NCI-H2171 (cell line): ENCODE measurements around the gene LBR.
"Not testable (repeated sequence)": the region's sequence is repeated elsewhere in the genome, so short reads cannot be mapped to it uniquely, and the experiment has no call there.

Source experiments
- DNase-seq: peaks from one replicate; lab custom pipeline; 2025; lab: John Stamatoyannopoulos, UW

The LBR gene

DNA sequence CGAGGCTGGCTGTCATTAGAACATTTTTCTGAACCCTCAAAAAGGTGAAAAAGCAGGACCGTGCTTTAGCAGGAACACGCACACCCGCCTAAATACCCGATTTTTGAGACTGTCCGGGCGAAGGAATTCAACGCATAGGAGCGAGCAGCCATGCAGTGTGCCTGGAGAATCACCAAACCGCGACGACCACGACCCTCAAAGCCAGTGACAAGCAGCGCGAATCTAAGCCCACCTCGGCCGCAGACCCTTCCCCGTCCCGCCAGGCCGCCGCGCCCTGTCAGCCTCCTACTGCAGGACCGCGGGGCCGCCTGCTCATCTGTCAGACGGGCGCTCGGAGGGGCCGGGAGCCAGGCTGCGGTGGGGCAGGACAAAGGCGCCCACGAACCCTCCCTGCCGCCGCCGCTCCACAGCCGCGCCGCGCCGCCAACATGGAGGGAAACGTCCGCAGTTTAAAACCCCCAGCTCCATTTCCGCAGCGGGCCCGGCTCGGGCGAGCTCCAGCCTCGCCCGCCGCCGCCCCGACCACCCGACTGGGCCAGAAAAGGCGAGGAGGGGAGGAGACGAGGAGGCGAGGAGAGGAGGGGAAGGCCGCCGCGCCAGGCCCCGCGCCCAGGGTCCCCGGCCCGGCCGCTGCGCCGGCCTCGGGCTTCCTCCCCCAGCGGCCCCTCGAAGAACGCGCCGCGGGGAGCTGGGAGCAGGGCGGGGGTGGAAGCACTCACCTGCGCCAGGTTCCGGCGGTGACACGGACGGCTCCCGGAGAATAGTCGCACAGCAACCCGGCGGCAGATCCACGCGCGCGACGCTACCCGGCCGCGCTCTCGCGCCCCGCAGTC, at the start of gene LBR:
Gene LBR (minus strand): TSS at position 804 of the 833 bp plus-strand sequence. CDS start 3,963 bp downstream, outside the sequence.
- peak; percentile 28 for DNase-seq

DNA sequence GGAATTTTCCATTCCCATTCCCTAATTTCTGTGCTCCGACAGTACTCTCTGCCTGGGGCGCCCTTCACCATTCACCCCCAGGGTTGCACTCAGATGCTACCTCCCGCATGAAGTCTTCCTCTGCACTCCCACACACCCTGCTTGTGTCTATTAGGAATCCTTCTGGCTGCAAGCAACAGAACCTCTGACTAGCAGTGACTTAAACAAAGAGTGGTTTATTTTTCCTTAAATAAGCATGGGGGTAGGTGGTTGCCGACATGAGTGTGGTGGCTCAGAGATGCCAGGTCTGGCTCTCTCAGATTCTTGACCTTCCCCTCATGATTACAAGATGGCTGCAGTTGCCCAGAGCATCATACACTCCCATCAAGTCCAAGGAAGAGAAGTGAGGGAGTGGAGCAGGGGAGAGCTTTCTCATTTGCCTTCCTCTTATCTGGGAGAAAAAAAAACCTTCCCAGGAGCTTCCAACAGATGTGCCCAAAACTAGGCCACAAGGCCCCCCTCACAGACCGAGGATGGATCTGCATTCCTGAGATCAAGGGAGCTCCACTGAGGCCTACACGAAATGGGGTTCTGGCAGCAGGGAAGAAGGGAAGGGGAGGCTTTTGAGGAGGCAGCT, 49.6 kb upstream of the LBR start:
- DNase-seq = no peak

DNA sequence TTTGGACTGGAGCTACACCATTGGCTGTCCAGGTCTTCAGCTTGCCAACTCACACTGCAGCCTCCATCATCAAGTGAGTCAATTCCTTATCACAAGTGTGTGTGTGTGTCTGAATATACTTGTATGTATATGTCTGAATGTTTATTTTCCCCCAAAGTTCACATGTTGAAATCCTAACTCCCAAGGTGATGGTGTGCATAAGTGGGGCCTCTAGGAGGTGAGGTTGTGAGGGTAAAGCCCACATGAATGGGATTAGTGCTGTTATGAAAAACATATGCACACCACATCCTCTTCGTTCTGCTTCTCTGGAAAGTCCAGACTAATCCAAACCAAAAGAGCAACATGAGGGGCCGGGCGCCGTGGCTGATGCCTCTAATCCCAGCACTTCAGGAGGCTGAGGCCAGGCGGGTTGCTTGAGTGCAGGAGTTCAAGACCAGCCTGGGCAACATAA, 48.7 kb upstream of the LBR start:
- DNase-seq = no peak

- no peak for DNase-seq
Observed at GRCh38 chr1:225476100-225476511, 48.3 kb upstream of the LBR start.

DNA sequence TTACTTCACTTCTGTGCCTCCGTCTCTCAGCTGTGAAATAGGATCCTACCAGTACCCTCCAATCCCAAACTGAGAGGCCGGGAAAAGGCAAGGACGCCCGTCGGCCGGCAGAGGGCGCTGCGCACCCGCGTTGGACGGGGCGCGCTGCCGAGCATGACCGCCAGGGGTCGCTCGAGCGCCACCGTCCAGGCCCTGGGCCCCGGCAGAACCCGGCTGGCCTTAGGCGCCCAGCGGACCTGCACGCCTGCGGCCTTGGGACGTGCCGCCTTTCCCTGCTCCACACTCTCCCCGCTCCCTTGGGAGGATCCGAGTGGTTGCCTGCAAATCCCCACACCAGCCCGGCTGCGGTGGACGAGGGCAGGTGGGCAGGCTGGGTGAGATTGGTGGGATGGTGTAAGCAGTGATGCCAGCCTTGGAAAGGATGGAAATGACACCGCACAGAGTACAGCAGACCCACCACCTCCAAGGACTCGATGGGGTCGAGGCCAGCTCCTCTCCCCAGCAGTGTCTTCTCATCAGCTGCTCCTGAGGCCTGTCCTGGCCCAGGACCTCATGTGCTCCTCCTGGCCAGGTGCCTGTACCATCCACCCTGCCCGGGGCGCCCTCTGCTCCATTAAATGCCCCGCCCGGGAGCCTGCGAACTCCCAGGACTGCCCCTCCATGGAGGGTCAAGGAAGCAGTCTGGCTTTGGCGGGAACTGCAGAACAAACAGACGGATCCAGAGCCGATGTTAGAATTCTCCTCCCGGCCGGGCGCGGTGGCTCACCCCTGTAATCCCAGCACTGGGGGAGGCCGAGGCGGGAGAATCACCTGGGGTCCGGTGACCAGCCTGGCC, 47.4 kb upstream of the LBR start:
- peak; percentile 59 for DNase-seq

DNA sequence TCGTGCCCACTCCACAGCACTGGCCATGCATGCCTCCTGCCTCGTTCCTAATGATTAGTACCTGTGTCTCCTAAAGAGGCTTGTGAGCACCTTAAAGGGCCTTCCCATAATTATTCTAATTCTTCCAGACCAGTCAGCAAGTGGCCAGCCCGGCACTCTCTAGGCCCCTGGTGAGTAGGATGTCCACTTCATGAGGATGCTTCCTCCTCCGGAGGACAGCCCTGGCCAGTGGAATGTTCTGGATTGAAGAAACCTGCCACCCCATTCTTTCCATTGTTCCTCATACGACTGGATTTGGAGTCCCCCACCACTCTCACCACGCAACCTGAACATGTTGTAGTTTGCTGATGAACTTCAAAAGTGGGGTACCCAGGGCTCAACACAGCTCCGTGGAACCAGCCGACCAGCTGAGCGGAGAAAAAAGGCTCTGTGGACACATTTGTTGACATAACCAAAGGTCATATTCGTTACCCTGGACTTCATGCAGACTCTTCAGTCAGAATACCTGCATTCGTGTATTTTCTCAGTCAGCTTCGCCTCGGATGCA, 46.7 kb upstream of the LBR start:
- DNase-seq = no peak

GRCh38 chr1:225473676-225474438, 46.0 kb upstream of the LBR start:
- DNase-seq = not testable (repeated sequence)

DNA sequence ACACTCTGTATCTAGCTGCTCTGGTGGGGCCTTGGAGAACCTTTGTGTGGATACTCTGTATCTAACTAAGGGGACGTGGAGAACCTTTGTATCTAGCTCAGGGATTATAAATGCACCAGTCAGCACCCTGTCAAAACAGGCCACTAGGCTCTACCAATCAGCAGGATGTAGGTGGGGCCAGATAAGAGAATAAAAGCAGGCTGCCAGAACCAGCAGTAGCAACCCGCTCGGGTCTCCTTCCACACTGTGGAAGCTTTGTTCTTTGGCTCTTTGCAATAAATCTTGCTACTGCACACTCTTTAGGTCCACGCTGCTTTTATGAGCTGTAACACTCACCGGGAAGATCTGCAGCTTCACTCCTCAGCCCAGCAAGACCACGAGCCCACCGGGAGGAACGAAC, 45.4 kb upstream of the LBR start:
- DNase-seq = not testable (repeated sequence)

DNA sequence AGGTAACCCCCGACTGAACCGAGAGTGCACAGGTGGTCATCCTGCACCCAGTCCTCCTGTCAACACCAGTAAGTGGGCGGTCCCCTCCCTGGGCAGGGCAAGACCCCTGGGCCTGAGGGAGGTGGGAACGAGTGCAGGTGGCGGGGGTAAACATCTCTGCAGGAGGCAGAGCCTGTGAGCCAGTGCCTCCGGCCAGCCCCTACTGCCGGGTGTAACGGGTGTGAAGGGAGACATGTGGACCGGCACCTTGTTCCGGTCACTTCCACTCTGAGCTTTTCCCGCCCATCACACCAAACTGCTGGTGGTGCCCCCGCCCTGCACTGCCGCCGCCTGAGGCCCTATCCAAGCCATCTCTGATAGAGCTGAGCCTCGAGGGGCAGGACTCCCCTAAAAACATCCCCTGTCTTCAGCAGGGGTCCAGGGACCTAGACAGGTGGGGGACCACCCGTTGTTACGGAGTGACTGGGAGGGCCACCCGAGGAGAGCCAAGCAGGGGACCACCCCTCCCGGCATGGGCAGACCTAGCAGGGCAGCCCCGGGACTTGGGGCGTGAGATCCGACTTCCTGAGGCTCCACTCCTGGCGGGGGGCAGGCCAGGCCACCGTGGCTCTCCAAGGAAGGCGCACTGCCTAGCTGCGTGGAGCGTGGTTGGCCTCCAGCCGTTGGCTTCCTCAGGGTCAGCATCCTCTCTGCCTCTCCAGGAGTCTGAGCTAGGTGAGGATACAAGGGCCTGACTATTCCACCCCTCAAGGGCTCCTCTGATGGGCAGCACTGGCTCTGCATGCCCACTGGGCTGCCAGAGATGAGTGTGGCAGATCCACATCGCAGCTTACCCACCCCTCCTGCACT, 43.8 kb upstream of the LBR start:
- DNase-seq = no peak

DNA sequence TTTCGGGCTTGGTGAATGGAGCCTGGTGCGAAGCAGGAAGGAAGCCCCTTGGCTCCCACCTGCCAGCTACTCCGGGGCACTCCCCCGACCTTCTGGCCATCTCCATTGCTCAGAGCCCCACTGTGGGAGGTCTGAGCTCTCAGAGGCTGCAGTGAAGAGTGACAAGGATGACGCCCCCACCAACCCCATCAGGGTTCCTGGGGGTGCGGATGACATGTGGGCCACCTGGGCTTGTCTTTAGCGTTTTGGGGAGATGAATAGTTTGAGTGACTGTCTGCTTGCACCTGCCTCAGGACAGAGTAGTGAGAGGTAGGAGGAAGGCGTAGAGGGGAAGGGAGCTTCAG, 43.2 kb upstream of the LBR start:
- DNase-seq = no peak

DNA sequence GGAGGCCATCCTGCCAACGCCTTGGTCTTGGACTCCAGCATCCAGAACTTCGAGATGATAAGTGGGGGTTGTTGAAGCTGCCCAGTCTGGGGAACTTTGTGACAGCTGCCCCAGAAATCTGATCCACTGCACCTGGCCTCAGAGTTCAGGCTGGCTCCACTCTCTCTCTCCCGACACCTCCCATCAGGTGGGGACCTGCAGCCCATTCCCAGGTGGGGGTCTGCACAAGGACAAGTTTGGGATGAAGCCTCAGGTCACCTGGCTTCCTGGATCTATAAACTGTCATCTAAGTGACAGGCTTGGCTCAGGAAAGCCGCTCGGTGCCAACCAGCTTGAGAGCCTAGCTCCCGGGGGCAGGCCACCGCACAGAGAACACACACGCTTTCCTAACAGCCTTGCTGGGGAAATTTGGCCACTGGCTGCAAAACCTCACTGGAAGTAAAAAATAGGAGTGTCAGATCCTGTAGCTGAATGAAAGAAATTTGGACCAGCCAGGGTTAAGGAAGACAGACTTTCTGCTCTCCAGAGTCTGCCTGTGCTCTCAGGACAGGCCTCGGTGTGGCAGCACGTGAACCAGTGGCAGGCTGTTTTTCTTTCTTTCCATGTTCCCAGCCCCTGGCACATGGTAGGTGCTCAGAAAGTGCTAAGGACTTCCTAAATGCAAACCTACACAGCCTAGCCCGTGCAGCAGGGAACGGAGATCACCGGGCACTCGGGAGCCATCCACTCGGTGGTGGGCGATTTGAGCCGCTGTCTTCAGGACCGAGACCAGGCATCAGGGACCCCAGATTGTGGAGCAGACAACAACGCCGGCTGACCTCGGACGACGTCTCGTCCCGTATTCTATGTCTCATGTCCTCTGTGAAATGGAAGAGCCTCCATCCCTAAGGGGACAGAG, 42.6 kb upstream of the LBR start:
- no peak for DNase-seq

DNA sequence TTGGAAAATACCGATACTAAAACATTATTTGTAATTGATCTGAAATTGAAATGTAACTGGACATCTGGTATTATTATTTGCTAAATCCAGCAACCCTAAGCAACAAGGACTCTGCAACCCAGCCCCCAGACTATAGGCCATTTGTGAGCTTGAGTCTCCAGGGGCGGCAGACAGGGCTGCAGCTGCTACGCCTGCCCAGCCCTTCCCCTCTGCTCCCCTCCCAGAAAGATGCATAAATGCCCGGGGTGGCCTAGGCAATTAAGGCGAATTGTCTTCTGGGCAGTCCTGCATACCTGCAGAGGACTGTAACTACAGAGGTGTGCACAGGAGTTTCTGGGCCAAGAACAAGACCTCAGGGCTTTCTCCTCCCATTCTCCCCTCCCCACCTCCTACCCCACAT, 41.2 kb upstream of the LBR start:
- no peak for DNase-seq

- DNase-seq = no peak
Observed at GRCh38 chr1:225468270-225469020, 40.6 kb upstream of the LBR start.

GRCh38 chr1:225467193-225468020, 39.6 kb upstream of the LBR start:
- DNase-seq = no peak

GRCh38 chr1:225466848-225467192, 39.0 kb upstream of the LBR start:
- no peak for DNase-seq

GRCh38 chr1:225465793-225466517, 38.1 kb upstream of the LBR start:
- no peak for DNase-seq
